ENCODE measurements around the gene COG5.

The COG5 gene

DNA sequence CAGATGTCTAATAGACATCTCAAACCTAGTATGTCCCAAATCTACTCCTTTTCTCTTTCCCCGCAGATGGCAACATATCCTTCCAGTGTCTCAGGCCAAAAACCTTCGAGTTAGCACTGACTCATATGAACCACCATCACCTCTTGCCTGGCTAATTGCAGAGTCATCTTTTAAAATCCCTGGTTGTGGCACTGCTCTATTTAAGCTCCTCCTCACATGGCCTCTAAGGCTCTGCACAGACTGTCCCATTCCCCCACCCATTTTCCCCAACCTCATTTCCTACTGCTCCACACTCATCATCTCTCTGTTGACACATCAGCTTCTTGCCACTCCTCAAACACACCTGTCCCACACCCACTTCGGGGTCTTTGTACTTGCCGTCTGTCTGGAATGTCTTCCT, 411.7 kb downstream of the COG5 start:
- DNase-seq (ENCODE audit: low read depth, low spot score), result no peak
- TF ChIP-seq ZNF274 (IDR thresholded peaks at IDR 0.05; ENCODE audit: low read depth, low read length), result no peak
- TF ChIP-seq SUZ12 (IDR thresholded peaks at IDR 0.05; ENCODE audit: extremely low read depth, insufficient read depth, insufficient read length), result no peak
- TF ChIP-seq YY1 (IDR thresholded peaks at IDR 0.05; ENCODE audit: insufficient read depth, insufficient read length), result no peak
- Histone ChIP-seq H3K4me3 (ENCODE audit: insufficient read length, low read depth) (no peak overlapping the region), H3K9ac (ENCODE audit: insufficient read length, low read depth) (no peak overlapping the region), H3K27me3 (ENCODE audit: insufficient read depth, insufficient read length) (no peaks in the 10 kb centered on the region), H3K4me1 (ENCODE audit: insufficient read depth, insufficient read length) (no peaks in the 10 kb centered on the region), H3K9me3 (ENCODE audit: insufficient read depth, low read length) (no peaks in the 10 kb centered on the region), H3K36me3 (ENCODE audit: insufficient read depth, insufficient read length, low read length) (no peaks in the 10 kb centered on the region)

Data from NT2/D1 (cell line).